ENCODE data around the gene FMO2. TPM values are rescaled to one million over a fixed set of nuclear protein-coding genes. Genes with fewer than 3 reads are reported as not detected.

Gene FMO2
- total RNA-seq = 10 to 100 TPM in 1 of 4 donors, 1 to 10 TPM in 3; 3.8 to 23.1 (median 6.9) TPM

GRCh38 chr1:171185091-171185490, at the start of gene FMO2:
Gene FMO2 (plus strand): TSS chr1:171185300. CDS start chr1:171185714, 414 bp downstream.
- H3K9me3 ChIP-seq = no peaks in the 10 kb centered on the region
- DNase-seq (ENCODE audit: low spot score in 2 of 2) = no peak
- no peak within 1 kb of the TSS for H3K27ac ChIP-seq
- H3K4me3 ChIP-seq = peak within 1 kb of the TSS; percentile 27
- no peak for TF ChIP-seq POLR2AphosphoS5 (IDR thresholded peaks at IDR 0.05)
- TF ChIP-seq EP300 (IDR thresholded peaks at IDR 0.05) = no peak
- no peak for TF ChIP-seq CTCF (IDR thresholded peaks at IDR 0.05)
- no peak for TF ChIP-seq POLR2A (IDR thresholded peaks at IDR 0.05)
- no peaks in the 10 kb centered on the region for H3K36me3 ChIP-seq
- no peaks in the 10 kb centered on the region for H3K4me1 ChIP-seq
- H3K27me3 ChIP-seq = no peaks in the 10 kb centered on the region
- 28% methylated on average over 6 of the region's 6 CpGs for WGBS

- 65% methylated on average over 2 of the region's 2 CpGs for WGBS
- H3K27ac ChIP-seq = no peak overlapping the region
- no peaks in the 10 kb centered on the region for H3K9me3 ChIP-seq
- no peaks in the 10 kb centered on the region for H3K36me3 ChIP-seq
- H3K4me3 ChIP-seq = no peak overlapping the region
- H3K27me3 ChIP-seq = no peaks in the 10 kb centered on the region
- DNase-seq (ENCODE audit: low spot score in 2 of 2) = no peak
- H3K4me1 ChIP-seq = peaks cover 41% of the 10 kb centered on the region
- TF ChIP-seq EP300 (IDR thresholded peaks at IDR 0.05) = no peak
- TF ChIP-seq POLR2A (IDR thresholded peaks at IDR 0.05) = no peak
- TF ChIP-seq CTCF (IDR thresholded peaks at IDR 0.05) = no peak
- TF ChIP-seq POLR2AphosphoS5 (IDR thresholded peaks at IDR 0.05) = no peak
Measured at GRCh38 chr1:171137580-171137979, 47.5 kb upstream of the FMO2 start.

- Histone ChIP-seq H3K27me3 (no peaks in the 10 kb centered on the region), H3K4me1 (peaks cover 49% of the 10 kb centered on the region), H3K9me3 (no peaks in the 10 kb centered on the region), H3K36me3 (no peaks in the 10 kb centered on the region), H3K27ac (no peak overlapping the region), H3K4me3 (no peak overlapping the region)
- TF ChIP-seq EP300 (IDR thresholded peaks at IDR 0.05) (no peak), POLR2AphosphoS5 (IDR thresholded peaks at IDR 0.05) (no peak), CTCF (IDR thresholded peaks at IDR 0.05) (no peak), POLR2A (IDR thresholded peaks at IDR 0.05) (no peak)
- WGBS = 62% methylated on average over 2 of the region's 2 CpGs
- DNase-seq (ENCODE audit: low spot score in 2 of 2) = no peak
Measured at GRCh38 chr1:171138980-171139379, 46.1 kb upstream of the FMO2 start.

- TF ChIP-seq POLR2AphosphoS5 (IDR thresholded peaks at IDR 0.05) (no peak), CTCF (IDR thresholded peaks at IDR 0.05) (no peak), POLR2A (IDR thresholded peaks at IDR 0.05) (no peak), EP300 (IDR thresholded peaks at IDR 0.05) (no peak)
- H3K27ac ChIP-seq = peak overlapping the region; percentile 29
Measured at GRCh38 chr1:171139890-171140289, 45.2 kb upstream of the FMO2 start.

GRCh38 chr1:171140401-171140800, 44.7 kb upstream of the FMO2 start:
- WGBS = 66% methylated on average over 5 of the region's 5 CpGs
- peak overlapping the region; percentile 86 for H3K27ac ChIP-seq

More at GRCh38 chr1:171139890-171140289, 45.2 kb upstream of the FMO2 start:
- H3K4me1 ChIP-seq = peaks cover 49% of the 10 kb centered on the region
- WGBS = 88% methylated on average over 4 of the region's 4 CpGs
- H3K36me3 ChIP-seq = no peaks in the 10 kb centered on the region
- DNase-seq (ENCODE audit: low spot score in 2 of 2) = no peak
- H3K4me3 ChIP-seq = no peak overlapping the region
- no peaks in the 10 kb centered on the region for H3K9me3 ChIP-seq
- H3K27me3 ChIP-seq = no peaks in the 10 kb centered on the region

More at GRCh38 chr1:171140401-171140800, 44.7 kb upstream of the FMO2 start:
- no peak for TF ChIP-seq CTCF (IDR thresholded peaks at IDR 0.05)
- TF ChIP-seq POLR2AphosphoS5 (IDR thresholded peaks at IDR 0.05) = no peak
- TF ChIP-seq POLR2A (IDR thresholded peaks at IDR 0.05) = no peak
- TF ChIP-seq EP300 (IDR thresholded peaks at IDR 0.05) = no peak
- Histone ChIP-seq H3K4me3 (no peak overlapping the region), H3K4me1 (peaks cover 49% of the 10 kb centered on the region), H3K9me3 (no peaks in the 10 kb centered on the region), H3K36me3 (no peaks in the 10 kb centered on the region), H3K27me3 (no peaks in the 10 kb centered on the region)
- no peak for DNase-seq (ENCODE audit: low spot score in 2 of 2)
